Fibroblast of skin of back (primary cell): ENCODE results near the gene SULT1A1. TPM values are rescaled to one million over a fixed set of nuclear protein-coding genes. Genes with fewer than 3 reads are reported as not detected.
"Not testable (repeated sequence)": the region's sequence is repeated elsewhere in the genome, so short reads cannot be mapped to it uniquely, and the experiment has no call there.

Experiments used
- DNase-seq: peaks from one replicate; pipeline ENCODE4 v3.0.0-alpha.2; 2013
- polyA plus RNA-seq, 2 experiments: library from polyadenylated mRNA; unstranded; fragments of 120-200 nt; gene quantifications; one replicate each; pipeline ENCODE4 v1.2.1, GENCODE V29; 2013; ENCODE audit not compliant: insufficient read length in 2 of 2

The SULT1A1 gene
- polyA plus RNA-seq (2013, experiment 1 of 2; ENCODE audit: insufficient read length): 0.51 TPM
- polyA plus RNA-seq (2013, experiment 2 of 2; ENCODE audit: insufficient read length): 0.59 TPM

DNA sequence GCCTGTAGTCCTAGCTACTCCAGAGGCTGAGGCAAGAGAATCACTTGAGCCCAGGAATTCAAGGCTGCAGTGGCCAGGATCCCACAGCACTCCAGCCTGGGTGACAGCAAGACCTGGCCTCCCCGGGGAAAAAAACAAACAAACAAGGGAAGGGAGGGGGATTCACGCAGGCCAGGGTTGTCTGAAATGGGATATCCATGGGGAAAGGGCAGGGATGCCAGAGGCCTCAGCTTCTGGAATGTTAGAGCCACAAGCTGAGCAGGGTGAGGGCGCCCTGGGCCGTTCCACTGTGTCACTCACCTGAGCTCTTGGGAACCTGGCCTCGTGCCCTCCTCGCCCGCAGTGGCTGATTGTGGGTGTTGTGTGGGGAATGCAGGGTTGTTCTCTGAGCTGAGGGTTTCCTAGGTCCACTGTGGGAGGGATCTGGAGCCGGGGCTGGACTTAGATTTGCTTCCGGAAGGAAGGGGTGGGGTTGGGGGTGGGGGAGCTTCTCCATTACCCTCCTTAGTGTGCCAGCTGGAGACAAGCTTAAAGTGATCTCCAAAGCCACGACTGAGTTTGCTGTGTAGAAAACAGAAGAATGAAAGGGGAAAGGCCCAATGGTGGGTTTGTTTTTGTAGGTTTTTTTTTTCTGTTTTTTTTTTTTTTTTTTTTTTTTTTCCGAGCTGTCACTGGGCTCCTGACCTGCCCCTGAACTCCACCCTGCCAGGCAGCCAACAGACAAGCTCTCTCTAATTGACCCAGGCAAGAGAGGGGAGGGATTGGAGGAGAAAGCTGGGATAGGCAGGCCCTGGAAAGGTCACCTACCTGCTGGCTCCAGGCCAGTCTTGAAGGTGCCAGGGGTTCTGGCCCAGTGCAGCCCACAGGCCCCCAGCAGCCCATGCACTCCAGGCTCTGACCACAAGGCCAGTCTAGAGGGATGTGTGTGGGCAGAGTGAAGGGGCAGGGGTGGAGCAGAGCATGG lies at the start of gene SULT1A1:
SULT1A1 (minus strand) TSS at position 414 of the 964 bp plus-strand sequence. CDS start 1,189 bp downstream, outside the sequence.
- DNase-seq: no peak

DNA sequence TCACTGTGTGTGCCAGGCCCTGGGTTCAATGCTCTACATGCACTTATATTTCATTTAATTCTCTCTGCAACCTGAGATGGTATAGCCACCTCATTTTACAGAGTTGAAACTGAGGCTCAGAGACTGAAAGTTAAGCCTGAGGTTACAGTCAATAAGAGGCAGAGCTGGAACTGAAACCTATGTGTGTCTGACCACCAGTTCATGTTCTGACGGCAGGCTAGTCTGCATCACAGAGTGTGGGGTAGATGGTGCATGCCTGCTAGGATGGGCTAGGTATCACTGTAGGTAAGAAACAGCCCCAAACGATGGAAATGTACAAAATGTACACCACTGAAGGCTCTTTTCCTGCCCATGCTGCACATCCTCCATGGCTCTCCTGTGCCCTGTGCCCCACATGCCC lies 30.1 kb upstream of the SULT1A1 start:
- DNase-seq: not testable (repeated sequence)

DNA sequence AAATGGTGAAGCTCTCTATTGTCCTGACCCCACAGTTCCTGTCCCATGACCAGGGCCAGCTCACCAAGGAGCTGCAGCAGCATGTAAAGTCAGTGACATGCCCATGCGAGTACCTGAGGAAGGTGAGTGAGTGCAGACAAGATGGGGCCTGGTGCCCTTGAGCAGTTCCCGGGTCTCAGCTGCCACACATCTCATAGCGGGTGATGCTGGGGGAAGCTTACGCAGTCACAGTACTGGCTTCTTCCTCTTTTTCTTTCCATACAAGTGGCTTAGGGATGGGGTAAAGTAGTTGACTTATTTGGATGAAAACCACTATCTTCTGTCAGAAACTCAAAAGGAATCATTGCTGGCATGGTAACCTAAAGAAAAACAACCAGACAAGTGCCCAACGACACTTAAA lies 28.5 kb upstream of the SULT1A1 start:
- not testable (repeated sequence) for DNase-seq

DNA sequence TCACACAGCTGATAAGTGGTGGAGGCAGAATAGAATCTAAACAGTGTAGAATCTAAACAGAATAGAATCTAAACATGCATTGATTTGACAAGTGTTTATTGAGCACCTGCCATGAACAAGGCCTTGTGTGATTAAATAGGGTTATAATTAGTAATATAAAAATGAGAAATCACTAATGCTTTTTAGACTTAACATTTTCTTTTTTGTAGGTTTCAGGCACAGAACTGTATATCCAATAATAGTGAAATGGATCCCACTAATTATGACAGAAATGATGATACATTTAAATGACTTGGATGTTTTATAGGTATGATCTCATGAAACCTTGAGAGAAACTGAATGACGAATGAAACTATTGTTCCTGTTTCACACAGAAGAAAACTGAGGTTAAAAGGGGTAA lies 27.9 kb upstream of the SULT1A1 start, which contains the start of gene NPIPB8:
NPIPB8 (plus strand) TSS at position 301 of the 400 bp plus-strand sequence. CDS start 296 bp downstream, outside the sequence.
- not testable (repeated sequence) for DNase-seq

DNA sequence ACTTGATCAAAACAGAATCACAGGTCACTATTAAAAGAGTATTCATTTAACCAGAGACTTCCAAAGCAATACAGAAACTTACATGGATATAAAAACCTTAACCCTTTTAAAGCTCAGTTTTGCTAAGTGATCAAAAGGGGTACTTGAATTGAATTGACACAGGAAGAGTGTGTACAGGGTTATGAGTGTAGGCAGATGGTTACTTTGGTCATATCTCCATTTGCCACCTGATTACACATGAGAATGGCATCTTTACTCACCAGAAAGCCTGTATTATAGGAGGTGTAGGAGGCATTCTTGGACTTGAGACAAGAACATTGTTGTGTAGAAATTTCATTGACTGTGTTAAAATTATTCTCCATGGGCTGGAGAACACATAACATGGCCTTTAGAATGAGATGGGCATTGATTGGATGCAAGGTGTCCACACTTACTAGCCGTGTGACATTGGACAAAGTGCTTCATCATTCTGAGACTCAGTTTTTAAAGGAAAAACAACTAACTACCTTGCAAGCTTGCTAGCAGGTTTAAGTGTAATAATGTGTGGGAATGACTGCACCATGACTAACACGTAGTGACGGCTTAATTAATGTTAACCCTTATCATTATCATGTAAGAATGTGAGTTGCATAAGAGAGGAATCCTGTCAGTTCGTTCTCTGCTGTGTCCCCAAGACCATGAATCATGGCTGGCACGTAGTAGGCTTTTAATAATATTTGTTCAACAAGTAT lies 26.4 kb upstream of the SULT1A1 start:
- peak; percentile 50 for DNase-seq

DNA sequence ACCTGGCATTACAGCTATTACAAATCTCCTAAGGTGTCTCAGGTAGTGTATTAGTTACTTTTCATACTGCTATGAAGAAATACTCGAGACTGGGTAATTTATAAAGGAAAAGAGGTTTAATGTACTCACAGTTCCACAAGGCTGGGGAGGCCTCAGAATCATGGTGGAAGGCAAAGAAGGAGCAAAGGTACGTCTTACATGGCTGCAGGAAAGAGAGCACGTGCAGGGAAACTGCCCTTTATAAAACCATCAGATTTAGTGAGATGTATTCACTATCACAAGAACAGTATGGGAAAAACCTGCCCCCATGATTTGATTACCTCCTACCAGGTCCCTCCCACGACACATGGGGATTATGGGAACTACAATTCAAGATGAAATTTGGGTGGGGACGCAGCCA lies 21.1 kb upstream of the SULT1A1 start:
- not testable (repeated sequence) for DNase-seq

DNA sequence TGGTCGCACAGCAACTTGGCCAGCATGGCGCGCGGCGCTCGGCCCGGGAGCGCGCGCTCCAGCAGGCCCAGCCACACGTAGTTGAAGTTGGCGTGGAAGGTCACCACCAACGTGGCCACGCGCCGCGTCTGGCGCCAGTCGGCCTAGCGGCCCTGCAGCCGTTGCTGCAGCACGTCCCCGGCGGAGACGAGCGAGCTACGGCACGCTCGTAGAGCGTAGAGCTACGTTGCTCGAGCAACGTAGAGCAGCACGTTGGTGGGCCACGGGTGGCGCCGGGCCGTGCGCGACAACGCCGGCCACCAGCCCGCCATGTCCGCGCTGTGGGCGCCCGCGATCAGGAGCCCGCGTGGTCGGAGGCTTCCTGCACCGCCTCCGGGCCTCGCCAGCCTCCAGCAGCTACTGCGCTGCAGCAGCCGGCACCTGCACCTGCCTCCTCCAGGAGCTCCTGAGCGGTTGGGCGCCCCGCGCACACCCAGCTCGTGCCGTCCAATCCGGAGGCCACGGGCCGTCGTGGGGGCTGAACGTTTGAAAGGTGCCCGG lies 13.4 kb upstream of the SULT1A1 start:
- no peak for DNase-seq

DNA sequence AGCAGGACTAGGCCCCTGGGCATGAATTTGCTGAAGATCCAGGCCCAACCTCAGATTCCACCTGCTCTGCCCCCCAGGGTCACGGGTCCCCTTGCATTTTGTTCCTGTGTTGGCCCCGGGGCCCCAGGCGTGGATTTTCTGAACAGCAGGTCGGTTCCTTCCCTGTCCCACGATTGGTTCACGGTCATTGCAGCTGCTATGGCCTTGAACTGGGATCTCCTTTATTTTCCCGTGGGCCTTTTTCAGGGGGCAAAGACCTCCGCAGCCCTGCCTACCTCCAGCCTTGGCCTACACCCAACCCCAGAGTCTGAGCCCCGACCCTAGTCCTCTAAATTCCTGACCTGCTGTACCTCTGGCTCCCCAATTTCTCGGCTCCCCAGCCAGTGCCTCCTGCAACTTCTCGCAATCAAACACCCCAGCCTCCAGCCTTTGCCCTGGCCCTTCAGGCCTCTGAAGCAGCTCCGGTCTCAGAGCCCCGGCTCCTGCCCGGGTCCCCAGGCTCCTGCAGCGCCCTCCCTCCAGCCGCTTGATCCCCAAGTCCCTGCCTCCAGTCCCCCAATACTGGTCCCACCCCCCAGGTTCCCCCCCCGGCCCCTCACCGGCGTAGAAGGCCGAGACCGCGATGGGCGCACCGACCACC lies 12.8 kb upstream of the SULT1A1 start:
- DNase-seq: not testable (repeated sequence)

DNA sequence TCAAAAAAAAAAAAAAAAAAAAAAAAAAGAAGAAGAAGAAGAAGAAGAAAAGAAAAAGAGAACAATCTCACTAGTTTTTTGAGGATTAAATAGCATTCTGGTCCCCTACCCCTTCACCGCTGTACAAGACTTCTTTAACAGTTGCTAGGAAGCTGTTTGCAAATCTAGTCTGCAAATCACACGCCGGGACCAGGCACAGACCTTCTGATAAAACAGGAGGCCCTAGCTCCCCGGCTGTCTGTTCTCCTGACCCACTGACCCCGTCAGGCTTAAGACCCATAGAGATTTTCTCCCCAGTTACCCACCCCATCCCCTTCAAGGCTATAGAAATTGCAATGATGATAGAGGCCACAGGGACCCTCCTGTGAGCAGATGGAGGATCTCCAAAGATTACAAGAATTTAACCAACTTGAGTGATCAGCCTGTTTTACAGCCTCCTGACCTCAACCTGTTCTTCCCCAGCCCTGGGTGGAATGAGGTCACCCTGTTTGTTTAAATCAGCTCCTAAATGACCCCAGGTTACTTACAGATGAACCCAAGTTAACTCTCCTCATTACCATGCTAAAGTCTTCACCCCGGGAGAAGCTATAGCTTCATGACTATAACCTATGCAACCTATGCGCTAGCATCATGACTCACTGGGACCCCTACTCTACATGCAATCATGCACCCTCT lies 11.8 kb upstream of the SULT1A1 start:
- DNase-seq: no peak

DNA sequence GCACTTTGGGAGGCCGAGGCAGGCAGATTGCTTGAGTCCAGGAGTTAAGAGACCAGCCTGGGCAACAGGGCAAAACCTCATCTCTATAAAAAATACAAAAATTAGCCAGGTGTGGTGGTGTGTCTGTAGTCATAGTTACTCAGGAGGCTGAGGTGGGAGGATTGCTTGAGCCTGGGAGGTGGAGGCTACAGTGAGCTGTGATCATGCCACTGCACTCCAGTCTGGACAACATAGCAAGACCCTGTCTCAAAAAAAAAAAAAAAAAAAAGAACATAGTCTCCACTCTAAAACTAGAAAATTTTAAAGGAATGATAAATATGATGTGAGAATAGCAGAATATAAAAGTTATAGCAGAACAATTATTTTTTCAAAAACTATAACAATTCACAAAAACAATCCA lies 10.5 kb upstream of the SULT1A1 start:
- DNase-seq: not testable (repeated sequence)

DNA sequence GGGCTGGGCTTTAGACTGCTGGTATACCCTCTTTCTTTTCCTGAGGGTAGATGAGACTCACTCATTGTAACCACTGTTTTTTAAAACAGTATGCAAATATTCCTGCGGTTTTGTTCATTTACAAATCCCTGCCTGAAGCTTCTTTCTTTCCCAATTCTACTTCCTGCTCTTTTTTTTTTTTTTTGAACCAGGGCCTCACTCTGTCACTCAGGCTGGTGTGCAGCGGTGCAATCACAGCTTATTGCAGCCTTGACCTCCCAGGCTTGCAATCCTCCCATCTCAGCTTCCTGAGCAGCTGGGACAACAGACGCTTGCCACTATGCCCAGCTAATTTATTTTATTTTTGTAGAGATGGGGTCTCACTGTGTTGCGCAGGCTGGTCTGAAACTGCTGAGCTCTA lies 8.0 kb upstream of the SULT1A1 start:
- DNase-seq: no peak

DNA sequence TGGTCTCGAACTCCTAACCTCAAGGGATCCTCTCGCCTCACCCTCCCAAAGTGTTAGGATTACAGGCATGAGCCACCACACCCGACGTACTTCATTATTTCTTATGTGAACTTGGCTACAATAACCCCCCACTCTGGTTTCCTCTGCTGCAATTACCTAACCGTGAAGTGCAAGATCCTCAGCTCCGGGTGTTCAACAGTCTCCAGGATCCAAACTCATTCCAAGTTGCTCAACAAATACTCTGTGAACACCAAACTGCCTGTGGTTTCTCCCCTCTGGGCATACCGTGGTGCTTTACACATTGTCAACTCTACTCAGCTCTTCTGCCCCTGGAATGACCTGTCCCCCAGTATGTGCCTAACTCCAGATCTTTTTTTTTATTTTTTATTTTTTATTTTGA lies 6.8 kb upstream of the SULT1A1 start:
- DNase-seq: no peak

DNA sequence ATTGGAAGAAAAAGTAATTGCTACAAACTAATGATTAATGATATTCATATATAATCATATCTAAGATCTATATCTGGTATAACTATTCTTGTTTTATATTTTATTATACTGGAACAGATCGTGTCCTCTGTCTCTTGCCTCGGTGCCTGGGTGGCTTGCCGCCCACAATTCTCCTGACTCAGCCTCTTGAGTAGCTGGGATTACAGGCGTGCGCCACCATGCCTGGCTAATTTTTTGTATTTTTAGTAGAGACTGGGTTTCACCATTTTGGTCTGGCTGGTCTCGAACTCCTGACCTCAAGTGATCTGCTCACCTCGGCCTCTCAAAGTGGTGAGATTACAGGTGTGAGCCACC lies 6.4 kb upstream of the SULT1A1 start:
- not testable (repeated sequence) for DNase-seq

DNA sequence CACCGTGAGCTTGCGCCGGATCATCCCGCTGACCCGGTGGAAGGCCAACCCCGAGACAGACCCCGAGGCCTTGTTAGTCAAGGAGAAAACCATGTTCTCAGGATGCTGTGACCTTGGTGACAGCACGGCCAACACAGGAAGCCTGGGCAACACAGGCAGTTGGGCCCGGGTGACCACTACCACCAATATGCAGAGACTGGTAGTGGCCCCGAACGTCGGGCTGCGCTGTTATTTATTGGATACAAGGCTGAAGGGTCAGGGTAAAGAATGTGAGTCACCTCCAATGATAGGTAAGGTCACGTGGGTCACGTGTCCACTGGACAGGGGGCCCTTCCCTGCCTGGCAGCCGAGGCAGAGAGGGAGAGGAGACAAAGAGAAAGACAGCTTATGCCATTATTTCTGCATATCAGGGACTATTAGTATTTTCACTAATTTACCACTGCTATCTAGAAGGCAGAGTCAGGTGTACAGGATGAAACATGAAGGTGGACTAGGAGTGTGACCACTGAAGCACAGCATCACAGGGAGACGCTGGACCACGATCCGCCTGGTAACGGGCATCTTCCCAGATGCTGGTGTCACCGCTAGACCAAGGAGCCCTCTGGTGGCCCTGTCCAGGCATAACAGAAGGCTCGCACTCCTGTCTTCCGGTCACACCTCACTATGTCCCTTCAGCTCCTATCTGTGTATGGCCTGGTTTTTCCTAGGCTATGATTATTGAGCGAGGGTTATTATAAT lies 5.8 kb upstream of the SULT1A1 start:
- DNase-seq: peak; percentile 34

DNA sequence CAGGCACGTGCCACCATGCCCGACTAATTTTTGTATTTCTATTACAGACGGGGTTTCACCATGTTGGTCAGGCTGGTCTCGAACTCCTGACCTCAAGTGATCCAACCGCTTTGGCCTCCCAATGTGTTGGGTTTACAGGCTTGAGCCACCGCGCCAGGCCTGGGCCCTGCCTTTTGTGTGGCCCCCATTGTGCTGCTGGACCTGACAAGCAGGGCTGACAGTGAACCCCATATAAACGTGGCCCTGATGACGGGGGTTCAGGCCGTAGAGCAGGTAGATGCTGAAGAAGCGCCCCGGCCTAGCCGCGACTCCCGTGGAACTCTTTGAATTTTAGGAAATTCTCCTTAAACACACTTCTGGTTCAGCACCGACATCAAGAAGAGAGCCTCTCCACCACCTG lies 4.7 kb upstream of the SULT1A1 start:
- not testable (repeated sequence) for DNase-seq

DNA sequence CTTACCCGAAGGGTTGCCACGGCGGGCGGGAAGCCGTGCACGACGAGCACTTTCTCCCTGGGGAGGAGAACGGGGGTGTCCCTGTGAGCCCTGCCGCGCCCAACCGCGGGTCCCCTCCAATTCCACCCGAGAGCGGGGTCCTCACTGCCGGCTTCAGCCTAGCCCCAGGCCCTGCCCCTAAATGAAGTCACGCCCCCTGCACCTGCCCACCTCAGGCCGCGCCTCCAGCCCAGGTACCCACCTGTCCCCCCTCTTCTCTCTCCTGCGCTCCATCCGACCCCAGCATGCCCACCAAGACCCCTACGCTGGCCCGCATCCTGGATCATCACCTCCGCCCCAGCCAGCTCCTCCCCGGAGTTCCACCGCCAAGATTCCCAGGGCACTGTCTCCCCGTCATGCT lies 4.1 kb upstream of the SULT1A1 start:
- not testable (repeated sequence) for DNase-seq

DNA sequence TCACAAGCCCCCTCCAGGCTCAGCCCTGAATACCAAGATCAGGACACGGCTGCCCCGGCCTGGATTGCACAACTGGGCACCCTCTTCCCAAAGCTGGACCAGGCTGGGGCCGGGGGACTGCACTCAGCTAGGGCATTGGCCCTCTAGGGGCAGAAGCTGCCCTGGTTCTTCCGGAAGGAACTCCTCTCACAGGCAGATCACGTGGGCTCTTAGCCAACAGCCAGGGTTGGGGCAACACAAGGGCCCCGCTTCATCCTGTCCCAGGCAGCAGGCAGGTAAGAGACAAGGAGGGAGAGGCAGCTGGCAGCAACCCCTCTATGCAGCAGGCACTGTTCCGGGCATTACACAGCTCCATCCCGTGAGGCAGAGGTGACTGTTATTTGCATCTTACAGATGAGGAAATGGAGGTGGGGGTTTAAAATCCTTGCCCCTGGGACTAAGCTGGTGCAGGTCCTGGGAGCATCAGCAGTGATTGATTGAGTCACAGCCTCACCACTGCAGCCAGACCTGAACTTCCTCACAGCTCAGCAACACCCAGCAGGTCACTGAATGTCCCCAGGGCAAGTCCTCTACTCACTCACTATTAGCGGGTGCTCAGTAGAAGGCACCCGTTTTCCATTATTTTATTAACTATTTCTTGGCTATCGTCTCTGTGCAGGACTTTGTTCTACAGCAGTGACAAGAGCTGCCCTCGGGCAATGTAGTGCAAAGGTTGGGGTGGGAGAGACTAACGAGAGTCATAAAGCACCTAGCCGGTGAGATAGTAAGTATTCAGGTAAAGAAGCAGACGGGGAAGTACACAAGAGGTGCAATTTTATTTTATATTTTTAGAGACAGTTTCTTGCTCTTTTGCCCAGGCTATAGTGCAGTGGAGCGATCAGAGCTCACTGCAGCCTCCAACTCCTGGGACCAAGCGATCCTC lies 2.8 kb upstream of the SULT1A1 start:
- not testable (repeated sequence) for DNase-seq

DNA sequence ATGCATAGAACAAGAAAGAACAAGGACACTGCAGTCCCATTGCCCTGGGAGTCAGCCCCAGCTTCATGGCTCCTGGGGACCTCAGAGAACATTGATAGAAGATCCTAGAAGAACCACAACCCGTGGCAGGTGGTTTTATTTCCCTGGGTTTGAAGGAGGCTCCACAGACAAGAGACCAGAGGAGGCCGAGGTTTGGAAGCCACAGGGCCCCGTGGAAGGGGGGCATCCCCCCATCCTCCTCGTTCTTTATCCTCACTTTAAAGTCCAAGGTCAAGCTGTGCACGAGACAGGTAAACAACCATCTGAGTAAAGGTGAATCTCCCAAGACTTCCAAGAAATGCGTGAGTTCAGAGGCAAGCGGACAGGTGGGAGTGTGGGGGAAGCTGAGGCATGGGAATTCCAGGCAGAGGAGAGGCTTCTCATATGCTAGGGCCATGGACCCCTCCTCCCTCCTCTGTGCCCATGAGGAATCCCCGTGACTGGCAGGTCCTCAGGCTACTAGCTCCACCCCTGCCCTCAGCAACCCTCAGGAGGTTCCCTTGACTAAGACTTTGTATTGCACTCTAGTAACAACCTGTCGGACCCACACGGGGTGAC lies 849 bp upstream of the SULT1A1 start:
- DNase-seq: no peak

DNA sequence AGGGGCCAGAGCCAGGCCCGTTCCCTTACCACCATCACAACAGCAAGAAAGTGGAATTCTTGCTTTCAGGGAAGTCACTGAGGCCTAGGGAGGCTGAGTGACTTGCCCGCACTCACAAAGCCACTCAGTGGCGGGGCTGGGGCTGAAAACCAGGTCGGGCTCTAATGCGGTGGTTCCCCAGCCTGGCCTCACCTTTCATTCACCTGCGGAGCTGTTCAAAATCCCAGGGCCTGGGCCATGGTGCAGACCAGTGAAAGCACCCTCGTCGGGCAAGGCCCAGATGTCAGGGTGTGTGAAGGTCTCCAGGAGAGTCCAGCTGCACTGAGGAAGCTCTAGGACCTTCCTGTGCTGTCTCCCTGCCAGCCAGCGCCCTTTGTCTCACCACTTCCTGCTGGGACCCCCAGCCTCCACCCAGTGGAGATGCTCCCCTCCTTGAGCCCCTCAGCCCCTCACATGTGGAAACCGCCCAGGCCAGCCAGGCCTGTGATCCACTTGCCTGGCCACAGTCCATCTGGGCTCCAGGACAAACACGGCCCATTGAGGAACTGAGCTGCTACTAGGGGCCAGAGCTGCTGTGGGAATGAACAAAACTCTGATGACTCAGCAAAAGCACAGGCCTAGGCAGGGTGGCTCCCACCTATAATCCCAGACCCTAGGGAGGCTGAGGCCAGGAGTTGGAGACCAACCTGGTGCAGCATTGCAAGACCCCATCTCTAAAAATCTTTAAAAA lies 812 bp downstream of the SULT1A1 start:
- not testable (repeated sequence) for DNase-seq
